HG03103 (cell line): ENCODE measurements around the gene COPS8.

Experiments
- ATAC-seq: cut with Tn5 transposase; IDR thresholded peaks from one replicate; pipeline ENCODE4 v1.9.1; 2021; ENCODE audit warnings: low read depth; ENCODE audit not compliant: unreplicated experiment

COPS8 gene

GRCh38 chr2:237085248-237086221 is at the start of gene COPS8:
TSS of gene COPS8 (plus strand) at chr2:237085889. CDS start at chr2:237085965, 76 bp downstream.
- ATAC-seq, result peak; percentile 97

GRCh38 chr2:237039301-237040031 is 46.2 kb upstream of the COPS8 start:
- ATAC-seq, result no peak

GRCh38 chr2:237041231-237041630 is 44.5 kb upstream of the COPS8 start:
- ATAC-seq, result no peak

- no peak for ATAC-seq
Observed at GRCh38 chr2:237042101-237042500, 43.6 kb upstream of the COPS8 start.

GRCh38 chr2:237043866-237044265 is 41.8 kb upstream of the COPS8 start:
- no peak for ATAC-seq

- ATAC-seq, result no peak
Observed at GRCh38 chr2:237044281-237044680, 41.4 kb upstream of the COPS8 start.

GRCh38 chr2:237045449-237045848 is 40.2 kb upstream of the COPS8 start:
- ATAC-seq, result no peak

- ATAC-seq, result no peak
Observed at GRCh38 chr2:237048595-237048994, 37.1 kb upstream of the COPS8 start.

- no peak for ATAC-seq
Observed at GRCh38 chr2:237051861-237052260, 33.8 kb upstream of the COPS8 start.

- ATAC-seq, result no peak
Observed at GRCh38 chr2:237053066-237053465, 32.6 kb upstream of the COPS8 start.

- no peak for ATAC-seq
Observed at GRCh38 chr2:237055386-237056100, 30.1 kb upstream of the COPS8 start.

- no peak for ATAC-seq
Observed at GRCh38 chr2:237056287-237056875, 29.3 kb upstream of the COPS8 start.

GRCh38 chr2:237057107-237057506 is 28.6 kb upstream of the COPS8 start:
- no peak for ATAC-seq

- peak; percentile 71 for ATAC-seq
Observed at GRCh38 chr2:237057893-237058300, 27.8 kb upstream of the COPS8 start.

GRCh38 chr2:237058423-237058822 is 27.3 kb upstream of the COPS8 start:
- ATAC-seq, result no peak

GRCh38 chr2:237059155-237059875 is 26.4 kb upstream of the COPS8 start:
- ATAC-seq, result peak; percentile 61

GRCh38 chr2:237060534-237061312 is 25.0 kb upstream of the COPS8 start:
- ATAC-seq, result no peak

- no peak for ATAC-seq
Observed at GRCh38 chr2:237061356-237061755, 24.3 kb upstream of the COPS8 start.

GRCh38 chr2:237062585-237062984 is 23.1 kb upstream of the COPS8 start:
- ATAC-seq, result no peak
